HG03432 (cell line): ENCODE measurements around the gene GOLGA6L10.
A peak's percentile ranks its signal among the peaks of the same experiment; 100 is the strongest.
"Not testable (repeated sequence)": the region's sequence is repeated elsewhere in the genome, so short reads cannot be mapped to it uniquely, and the experiment has no call there.

ENCODE experiments used
- ATAC-seq: cut with Tn5 transposase; IDR thresholded peaks from one replicate; pipeline ENCODE4 v1.9.1; 2021; ENCODE audit warnings: mild to moderate bottlenecking, moderate library complexity; ENCODE audit not compliant: unreplicated experiment

Gene GOLGA6L10

GRCh38 chr15:82349375-82349774 lies at the start of gene GOLGA6L10:
Gene GOLGA6L10 (minus strand): TSS chr15:82349475. CDS start chr15:82349375, 100 bp downstream.
- ATAC-seq = not testable (repeated sequence)

- peak; percentile 29 for ATAC-seq
Measured at GRCh38 chr15:82398785-82399184, 49.5 kb upstream of the GOLGA6L10 start.

GRCh38 chr15:82397817-82398216 lies 48.5 kb upstream of the GOLGA6L10 start:
- no peak for ATAC-seq

- not testable (repeated sequence) for ATAC-seq
Measured at GRCh38 chr15:82395788-82396187, 46.5 kb upstream of the GOLGA6L10 start.

GRCh38 chr15:82393671-82394070 lies 44.4 kb upstream of the GOLGA6L10 start:
- ATAC-seq = no peak

- not testable (repeated sequence) for ATAC-seq
Measured at GRCh38 chr15:82392077-82392476, 42.8 kb upstream of the GOLGA6L10 start.

- ATAC-seq = not testable (repeated sequence)
Measured at GRCh38 chr15:82390152-82390551, 40.9 kb upstream of the GOLGA6L10 start.

GRCh38 chr15:82387209-82387608 lies 37.9 kb upstream of the GOLGA6L10 start:
- ATAC-seq = not testable (repeated sequence)

GRCh38 chr15:82381330-82381955 lies 32.2 kb upstream of the GOLGA6L10 start:
- ATAC-seq = not testable (repeated sequence)

- ATAC-seq = not testable (repeated sequence)
Measured at GRCh38 chr15:82379552-82379951, 30.3 kb upstream of the GOLGA6L10 start.

GRCh38 chr15:82373661-82374060 lies 24.4 kb upstream of the GOLGA6L10 start:
- not testable (repeated sequence) for ATAC-seq

- no peak for ATAC-seq
Measured at GRCh38 chr15:82371656-82372055, 22.4 kb upstream of the GOLGA6L10 start.

GRCh38 chr15:82367790-82368189 lies 18.5 kb upstream of the GOLGA6L10 start:
- ATAC-seq = not testable (repeated sequence)

GRCh38 chr15:82365692-82366323 lies 16.5 kb upstream of the GOLGA6L10 start:
- peak; percentile 98 for ATAC-seq

- ATAC-seq = not testable (repeated sequence)
Measured at GRCh38 chr15:82364548-82364947, 15.3 kb upstream of the GOLGA6L10 start.

GRCh38 chr15:82362790-82363189 lies 13.5 kb upstream of the GOLGA6L10 start:
- not testable (repeated sequence) for ATAC-seq

GRCh38 chr15:82360618-82361017 lies 11.3 kb upstream of the GOLGA6L10 start:
- not testable (repeated sequence) for ATAC-seq

- not testable (repeated sequence) for ATAC-seq
Measured at GRCh38 chr15:82355055-82355454, 5.8 kb upstream of the GOLGA6L10 start.

GRCh38 chr15:82354546-82354945 lies 5.3 kb upstream of the GOLGA6L10 start:
- not testable (repeated sequence) for ATAC-seq

GRCh38 chr15:82347645-82348044 lies 1.6 kb downstream of the GOLGA6L10 start:
- not testable (repeated sequence) for ATAC-seq

- ATAC-seq = not testable (repeated sequence)
Measured at GRCh38 chr15:82345176-82345575, 4.1 kb downstream of the GOLGA6L10 start.

- not testable (repeated sequence) for ATAC-seq
Measured at GRCh38 chr15:82344421-82344820, 4.9 kb downstream of the GOLGA6L10 start.
